NCI-H2081 (cell line): ENCODE data around the gene SPARCL1.
A peak's percentile ranks its signal among the peaks of the same experiment; 100 is the strongest.
"Not testable (repeated sequence)": the region's sequence is repeated elsewhere in the genome, so short reads cannot be mapped to it uniquely, and the experiment has no call there.

Experiments used
- DNase-seq, 2 experiments: peaks; one replicate each; lab custom pipeline; 2025; lab: John Stamatoyannopoulos, UW

The SPARCL1 gene

GRCh38 chr4:87502580-87503238, 26.5 kb downstream of the SPARCL1 start:
- peak; percentile 6 to 58 for DNase-seq

GRCh38 chr4:87500092-87500462, 29.1 kb downstream of the SPARCL1 start:
- DNase-seq: no peak

GRCh38 chr4:87499403-87500091, 29.6 kb downstream of the SPARCL1 start:
- DNase-seq: no peak

GRCh38 chr4:87498446-87498900, 30.7 kb downstream of the SPARCL1 start:
- DNase-seq: no peak

GRCh38 chr4:87497578-87497977, 31.6 kb downstream of the SPARCL1 start:
- DNase-seq: no peak

- no peak for DNase-seq
Observed at GRCh38 chr4:87497159-87497558, 32.0 kb downstream of the SPARCL1 start.

- DNase-seq: no peak
Observed at GRCh38 chr4:87493115-87493514, 36.1 kb downstream of the SPARCL1 start.

- DNase-seq: not testable (repeated sequence)
Observed at GRCh38 chr4:87491851-87492250, 37.3 kb downstream of the SPARCL1 start.

GRCh38 chr4:87491436-87491835, 37.7 kb downstream of the SPARCL1 start:
- DNase-seq: no peak

- DNase-seq: no peak
Observed at GRCh38 chr4:87490664-87491369, 38.4 kb downstream of the SPARCL1 start.

GRCh38 chr4:87489678-87490077, 39.5 kb downstream of the SPARCL1 start:
- DNase-seq: no peak

GRCh38 chr4:87488666-87489065, 40.5 kb downstream of the SPARCL1 start:
- DNase-seq: not testable (repeated sequence)

GRCh38 chr4:87483247-87483646, 45.9 kb downstream of the SPARCL1 start:
- not testable (repeated sequence) for DNase-seq

- DNase-seq: no peak
Observed at GRCh38 chr4:87481377-87481776, 47.8 kb downstream of the SPARCL1 start.

- DNase-seq: no peak
Observed at GRCh38 chr4:87478732-87479250, 50.4 kb downstream of the SPARCL1 start.

GRCh38 chr4:87476934-87477333, 52.2 kb downstream of the SPARCL1 start:
- DNase-seq: no peak

- DNase-seq: no peak
Observed at GRCh38 chr4:87469390-87469789, 59.8 kb downstream of the SPARCL1 start.

- peak; percentile 8 to 13 for DNase-seq
Observed at GRCh38 chr4:87465739-87466366, 63.3 kb downstream of the SPARCL1 start.

- no peak for DNase-seq
Observed at GRCh38 chr4:87462102-87462501, 67.1 kb downstream of the SPARCL1 start.

- DNase-seq: no peak
Observed at GRCh38 chr4:87461281-87461700, 67.9 kb downstream of the SPARCL1 start.

- DNase-seq: no peak
Observed at GRCh38 chr4:87458913-87459312, 70.3 kb downstream of the SPARCL1 start.

GRCh38 chr4:87451537-87451936, 77.6 kb downstream of the SPARCL1 start:
- no peak for DNase-seq
